HuH-7.5 (cell line): ENCODE results near the gene ALPI.
"Not testable (repeated sequence)": the region's sequence is repeated elsewhere in the genome, so short reads cannot be mapped to it uniquely, and the experiment has no call there.

Experiments
- DNase-seq: peaks from one replicate; pipeline ENCODE4 v3.0.0; 2011; ENCODE audit warnings: low spot score

Gene ALPI

DNA sequence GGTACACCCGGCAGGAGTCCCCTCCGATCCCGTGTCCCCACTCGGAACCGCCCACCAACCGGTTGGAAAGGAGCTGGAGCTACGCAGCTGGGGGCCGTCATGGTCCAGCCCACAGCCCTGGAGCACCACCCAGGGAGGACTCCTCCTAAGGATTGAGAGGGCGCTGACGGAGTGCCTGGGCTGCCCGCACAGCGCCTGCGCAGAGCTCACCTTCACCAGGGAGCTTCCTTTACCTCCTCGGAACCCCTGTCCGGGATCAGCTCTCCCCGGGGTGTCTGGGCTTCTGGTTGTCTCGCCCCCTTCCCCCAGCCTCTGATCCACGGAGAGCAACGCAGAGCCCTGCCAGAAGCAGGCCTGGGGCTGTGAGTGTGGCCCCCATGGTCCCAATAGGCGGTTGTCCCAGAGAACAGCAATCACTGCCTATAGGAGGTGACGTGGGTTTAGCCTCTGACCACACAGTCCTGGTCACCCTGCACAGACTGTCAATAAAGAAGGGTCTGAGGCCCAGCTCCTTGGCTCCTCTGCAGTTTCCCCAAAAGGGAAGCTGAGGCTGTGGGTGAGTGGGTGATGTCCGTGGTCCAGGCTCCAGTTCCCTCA lies 34.7 kb upstream of the ALPI start:
- no peak for DNase-seq

DNA sequence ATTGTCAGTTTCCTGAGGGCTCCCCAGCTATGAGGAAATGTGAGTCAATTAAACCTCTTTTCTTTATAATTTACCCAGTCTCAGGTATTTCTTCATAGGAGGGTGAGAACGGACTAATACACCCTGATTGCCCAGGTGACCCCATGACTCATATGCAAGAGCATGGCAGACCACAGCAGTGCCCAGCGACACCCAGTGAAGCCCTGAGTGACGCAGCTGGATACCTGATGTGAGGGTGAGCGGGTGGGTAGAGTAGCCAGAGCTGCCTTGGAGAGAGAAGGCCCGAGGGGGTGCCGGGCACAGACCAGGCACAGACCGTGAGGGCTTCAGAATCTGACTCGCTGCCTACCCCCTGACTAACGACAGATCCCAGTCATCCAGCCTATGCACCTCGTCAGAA lies 33.9 kb upstream of the ALPI start:
- no peak for DNase-seq

DNA sequence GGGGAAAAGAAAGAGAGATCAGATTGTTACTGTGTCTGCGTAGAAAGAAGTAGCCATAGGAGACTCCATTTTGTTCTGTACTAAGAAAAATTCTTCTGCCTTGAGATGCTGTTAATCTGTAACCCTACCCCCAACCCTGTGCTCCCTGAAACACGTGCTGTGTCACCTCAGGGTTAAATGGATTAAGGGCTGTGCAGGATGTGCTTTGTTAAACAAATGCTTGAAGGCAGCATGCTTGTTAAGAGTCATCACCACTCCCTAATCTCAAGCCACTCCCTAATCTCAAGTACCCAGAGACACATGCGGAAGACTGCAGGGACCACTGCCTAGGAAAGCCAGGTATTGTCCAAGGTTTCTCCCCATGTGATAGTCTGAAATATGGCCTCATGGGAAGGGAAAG lies 33.0 kb upstream of the ALPI start:
- DNase-seq: not testable (repeated sequence)

DNA sequence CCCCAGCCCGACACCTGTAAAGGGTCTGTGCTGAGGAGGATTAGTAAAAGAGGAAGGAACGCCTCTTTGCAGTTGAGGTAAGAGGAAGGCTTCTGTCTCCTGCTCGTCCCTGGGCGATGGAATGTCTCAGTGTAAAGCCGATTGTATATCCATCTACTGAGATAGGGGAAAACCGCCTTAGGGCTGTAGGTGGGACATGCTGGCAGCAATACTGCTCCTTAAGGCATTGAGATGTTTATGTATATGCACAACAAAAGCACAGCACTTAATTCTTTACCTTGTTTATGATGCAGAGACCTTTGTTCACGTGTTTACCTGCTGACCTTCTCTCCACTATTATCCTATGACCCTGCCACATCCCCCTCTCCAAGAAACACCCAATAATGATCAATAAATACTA lies 32.5 kb upstream of the ALPI start:
- not testable (repeated sequence) for DNase-seq

DNA sequence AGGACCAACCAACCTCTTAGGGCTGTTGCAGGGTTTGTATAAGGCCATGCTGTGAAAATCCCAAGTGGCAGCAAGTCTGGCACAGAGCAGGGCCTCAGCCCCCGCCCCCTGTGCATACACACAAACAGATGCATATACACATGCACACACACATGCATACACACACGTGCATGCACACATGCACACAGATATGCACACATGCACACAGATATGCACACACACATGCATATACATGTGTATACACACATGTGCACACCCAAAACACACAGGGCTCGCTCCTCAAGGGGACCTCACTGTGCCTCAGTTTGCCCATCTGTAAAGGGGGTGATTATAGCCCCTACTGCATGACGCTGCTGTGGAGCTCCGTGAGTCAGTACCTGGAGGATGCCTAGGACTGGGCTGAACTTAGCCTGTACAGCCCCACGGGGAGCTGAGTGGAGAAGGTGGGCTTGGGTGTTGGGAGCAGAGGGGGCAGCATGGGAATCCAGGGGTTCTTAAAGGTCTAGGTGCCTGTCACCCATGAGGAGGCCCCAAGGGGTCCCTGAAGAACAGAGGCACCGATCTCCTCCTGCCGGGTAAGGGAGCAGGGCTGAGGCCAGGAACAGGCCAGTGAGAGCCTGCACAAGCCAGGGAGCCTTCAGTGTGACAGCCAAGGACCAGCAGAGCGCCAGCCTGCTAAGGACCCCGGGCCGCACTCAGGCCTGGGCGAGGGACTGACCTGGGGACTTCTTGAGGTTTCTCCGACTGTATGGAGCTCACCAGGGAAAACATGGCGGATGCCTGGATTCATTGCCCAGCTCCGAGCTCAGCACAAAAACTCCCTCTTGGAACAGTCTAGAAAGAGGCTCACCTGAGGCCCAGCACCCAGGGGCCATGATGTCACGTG lies 24.0 kb upstream of the ALPI start:
- no peak for DNase-seq

DNA sequence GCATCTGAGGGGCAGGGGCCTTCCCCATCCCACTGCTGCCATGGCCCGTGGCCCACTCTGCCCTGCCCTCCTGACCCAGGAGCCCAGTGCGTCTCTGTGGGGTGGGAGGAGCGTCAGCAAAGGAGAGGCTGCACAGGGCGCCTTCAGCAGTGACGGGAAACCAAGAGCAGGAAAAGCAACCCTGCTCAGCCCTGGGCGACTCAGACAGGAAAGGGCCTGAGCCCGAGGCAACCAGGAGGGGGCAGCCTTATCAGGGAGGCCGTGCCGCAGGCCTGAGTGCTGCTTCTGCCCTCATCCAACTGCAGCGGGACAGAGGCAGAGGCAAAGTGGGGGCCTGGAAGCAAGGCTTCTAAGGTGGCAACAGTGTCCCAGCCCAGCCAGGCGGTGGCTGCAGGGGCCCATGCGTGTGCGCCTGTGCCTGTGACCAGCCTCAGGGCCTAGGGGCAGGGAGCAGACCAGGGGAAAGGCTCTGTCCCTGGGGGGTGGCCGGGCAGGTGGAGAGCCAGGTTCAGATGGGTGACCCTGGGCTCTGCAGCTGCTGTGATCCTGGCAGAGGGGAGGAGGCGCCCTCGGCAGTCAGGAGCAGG lies 23.3 kb upstream of the ALPI start:
- no peak for DNase-seq

DNA sequence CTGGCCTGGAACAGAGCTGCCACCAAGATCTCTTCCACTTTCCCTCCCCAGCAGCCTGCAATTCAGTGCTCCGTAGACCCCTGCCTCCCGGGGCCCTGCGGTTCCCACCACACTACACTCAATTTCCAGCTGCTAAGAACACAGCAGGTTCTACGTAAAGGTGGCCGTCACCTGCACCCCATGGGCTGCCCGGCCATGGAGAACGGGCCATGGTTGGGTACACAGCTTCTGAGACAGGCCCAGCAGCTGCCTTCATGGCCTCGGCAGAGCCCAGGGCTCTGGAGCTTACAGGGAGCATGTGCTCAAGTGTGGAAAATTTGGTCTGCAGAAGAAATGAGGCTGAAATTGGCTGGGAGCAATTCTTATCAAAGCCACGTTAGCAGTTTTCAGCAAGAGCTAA lies 22.3 kb upstream of the ALPI start:
- not testable (repeated sequence) for DNase-seq

DNA sequence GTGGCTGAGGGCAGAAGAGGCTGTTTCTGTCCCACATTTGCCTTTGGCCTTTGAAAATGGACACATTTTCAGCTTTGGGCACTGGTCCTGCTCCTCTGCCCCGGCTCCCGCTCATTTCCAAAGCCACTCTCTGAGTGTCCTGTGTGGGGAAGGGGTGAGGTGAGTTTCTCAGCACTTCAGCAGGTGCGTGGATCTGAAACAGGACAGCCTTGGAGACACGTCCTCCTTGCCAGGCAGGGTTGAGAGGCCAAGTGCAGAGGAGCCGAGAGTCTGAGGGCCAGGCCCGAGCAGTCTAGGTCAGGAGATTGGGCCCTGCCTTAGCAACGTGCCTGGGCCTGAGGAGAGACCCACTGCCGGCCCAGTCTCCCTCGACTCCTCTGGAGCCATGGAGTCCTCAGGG lies 21.9 kb upstream of the ALPI start:
- DNase-seq: no peak

DNA sequence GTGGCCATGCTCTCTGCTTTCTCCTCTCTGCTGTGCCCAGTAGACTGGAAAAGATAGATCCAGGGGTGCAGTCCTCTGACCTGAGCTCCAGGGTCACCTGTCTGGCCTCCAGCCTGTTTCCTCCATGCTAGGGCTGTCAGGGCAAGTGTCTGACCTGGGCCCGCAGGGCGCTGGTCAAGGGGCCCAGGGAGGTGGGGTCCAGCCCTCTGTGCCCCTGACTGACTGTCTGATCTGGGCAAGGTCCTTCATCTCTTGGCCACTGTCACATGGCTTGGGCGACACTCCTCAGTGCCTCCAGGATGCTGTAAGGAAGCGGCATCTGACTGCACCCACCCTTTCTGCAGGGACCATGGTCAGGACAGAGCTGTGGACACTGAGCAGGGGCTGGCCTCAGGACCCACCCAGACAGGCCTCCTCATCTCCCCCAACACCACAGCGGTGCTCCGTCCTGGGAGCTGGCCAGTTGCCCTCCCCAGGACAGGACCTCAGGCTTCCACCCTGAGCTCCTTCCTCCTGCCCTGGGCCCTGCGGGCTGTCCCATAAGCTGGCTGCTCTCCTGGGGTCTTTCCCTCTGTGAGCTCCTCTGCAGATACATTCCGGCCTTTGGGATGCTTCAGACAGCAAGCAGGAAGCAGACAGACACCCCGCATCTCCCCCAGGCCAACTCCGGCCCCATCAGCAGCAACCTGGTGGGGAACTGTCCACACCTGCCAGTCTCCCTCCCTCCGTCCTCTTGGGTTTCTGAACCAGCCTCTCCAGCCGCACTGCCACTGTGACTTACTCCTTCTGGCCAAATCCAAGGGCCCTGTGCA lies 21.2 kb upstream of the ALPI start:
- no peak for DNase-seq

DNA sequence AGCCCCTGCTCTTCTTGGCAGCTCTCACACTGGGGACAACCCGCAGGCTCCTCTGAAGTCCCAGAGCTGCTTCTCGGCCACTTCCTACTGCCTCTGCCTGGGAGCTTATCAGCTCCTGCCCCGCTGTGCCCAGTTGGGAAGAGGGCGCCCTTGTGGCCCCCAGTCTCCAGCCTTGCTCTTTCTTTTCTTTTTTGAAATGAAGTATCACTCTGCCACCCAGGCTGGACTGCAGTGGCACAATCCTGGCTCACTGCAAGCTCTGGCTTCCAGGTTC lies 20.6 kb upstream of the ALPI start:
- no peak for DNase-seq

DNA sequence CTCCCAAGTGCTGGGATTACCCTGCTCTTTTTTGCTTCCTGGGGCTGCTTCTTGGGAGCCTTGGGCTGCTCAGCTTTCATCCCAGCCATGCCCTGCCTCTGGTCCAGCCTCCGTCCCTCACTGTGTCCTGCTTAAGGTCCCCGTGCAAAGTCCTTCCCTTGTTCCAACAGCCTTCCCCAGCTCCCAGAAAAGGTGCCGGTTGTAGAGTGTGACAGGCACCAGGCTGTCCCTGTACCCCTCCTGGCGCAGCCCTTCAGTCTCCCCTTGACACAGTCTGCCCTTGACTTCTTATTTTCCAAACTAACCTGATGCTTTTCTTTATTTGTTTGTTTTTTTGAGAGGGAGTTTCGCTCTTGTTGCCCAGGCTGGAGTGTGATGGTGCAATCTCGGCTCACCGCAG lies 20.1 kb upstream of the ALPI start:
- DNase-seq: no peak

DNA sequence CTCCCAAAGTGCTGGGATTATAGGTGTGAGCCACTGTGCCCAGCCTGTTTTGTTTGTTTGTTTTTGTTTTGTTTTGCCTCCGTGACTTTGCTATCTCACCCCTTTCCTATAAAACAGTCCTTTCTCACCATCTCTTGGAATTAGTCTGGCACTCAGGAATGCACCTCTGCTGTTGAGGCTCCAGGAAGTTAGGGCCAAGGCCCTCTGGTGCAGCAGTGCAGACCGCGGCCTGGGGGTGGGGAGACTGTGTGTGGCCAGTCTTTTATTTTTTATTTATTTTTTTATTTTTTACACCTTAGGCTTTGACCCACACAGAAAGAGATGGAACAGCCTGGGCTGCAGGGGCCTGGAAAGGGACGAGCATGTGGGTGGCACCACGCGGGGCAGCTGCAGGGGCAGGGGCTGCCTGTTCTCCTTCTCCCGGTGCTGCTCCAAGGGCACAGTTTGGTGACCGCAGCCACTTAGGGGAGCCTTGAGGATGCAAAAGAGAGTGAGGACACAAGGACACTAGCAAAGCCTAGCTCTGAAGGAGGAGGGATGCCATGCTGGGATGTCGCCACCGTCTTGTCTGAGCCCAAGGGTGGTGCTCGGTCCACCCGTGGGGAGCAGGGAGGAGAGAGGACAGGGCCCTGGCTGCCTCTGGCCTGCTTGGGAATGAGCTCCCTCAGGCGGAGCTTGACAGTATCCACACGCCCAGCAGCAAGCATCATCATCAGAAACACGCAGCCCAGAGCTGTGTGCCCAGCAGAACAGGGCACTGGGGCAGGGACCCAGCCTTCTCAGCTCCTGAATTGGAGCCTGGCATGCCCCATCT lies 19.4 kb upstream of the ALPI start:
- DNase-seq: no peak

DNA sequence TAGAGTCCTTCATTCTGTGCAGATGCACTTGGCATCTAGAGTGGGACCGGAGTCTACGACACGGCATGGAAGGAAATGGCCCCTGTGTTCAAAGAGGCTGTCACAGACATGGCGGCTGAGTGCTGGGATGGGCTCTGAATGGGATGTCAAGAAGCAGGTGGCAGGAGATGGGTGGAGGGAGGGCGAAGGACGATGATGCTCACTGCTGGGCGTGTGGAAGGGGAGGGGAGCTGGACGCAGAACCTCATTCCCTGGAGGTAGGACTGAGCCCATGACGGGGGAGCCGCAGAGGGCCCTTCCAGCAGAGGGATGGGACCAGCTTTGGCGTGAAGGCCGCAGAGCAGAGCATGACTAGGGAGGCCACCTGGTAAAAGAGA lies 18.8 kb upstream of the ALPI start:
- DNase-seq: no peak

DNA sequence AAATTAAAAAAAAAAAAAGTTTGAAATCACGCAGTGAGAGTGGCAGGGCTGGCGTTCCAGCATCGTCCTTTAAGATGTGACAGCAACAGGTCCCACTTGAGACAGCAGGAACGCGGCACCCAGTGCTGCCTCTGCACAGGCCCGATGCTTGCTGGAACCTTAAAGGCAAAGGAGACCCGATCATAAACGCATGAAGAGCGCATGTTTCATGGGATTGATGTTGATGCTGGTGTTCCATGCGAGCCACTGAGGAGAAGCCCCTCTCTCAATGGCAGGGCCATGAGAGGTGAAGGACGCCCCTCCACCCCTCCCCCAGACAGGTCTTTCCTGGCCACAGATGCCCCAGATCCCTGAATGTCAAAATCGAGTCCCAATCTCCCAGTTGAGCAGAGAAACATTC lies 17.9 kb upstream of the ALPI start:
- no peak for DNase-seq

DNA sequence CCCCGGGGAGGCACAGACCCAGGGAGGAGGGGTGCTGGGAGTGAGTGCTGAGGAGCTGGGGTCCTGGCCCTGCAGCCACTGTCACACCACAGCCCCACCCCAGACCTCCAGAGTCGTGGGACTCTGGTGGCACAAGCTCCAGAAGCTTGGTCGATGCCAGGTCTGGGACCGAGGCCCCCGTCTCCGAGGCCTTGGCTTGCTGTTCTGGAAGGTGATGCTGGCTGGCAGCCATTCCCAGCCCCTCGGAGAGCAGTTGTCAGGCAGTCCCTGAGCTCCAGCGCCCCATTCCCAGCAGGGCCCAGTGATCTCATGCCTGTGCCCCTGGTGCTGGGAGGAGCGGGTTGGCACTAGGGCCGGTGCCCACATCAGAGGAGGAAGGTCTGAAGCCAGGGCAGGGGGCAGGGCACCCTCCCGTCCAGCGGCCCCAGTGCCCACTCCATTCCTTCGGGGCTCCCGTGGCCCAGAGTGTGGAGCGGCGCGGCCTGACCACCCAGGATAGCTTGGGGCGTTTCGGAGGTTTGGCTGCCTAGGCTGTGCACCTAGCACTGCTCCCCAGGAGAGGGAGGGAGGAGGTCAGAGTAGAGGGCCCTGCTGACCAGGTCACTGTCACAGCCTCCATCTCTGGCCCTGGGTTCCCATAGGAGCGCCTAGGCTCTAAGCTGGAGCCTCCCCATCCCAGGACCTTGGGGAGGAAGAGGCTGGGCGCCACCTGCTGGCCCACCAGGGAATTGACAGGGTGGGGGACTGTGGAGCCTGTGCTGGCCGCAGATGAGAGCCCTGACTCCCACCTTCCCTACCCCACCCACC lies 16.8 kb upstream of the ALPI start:
- DNase-seq: no peak

DNA sequence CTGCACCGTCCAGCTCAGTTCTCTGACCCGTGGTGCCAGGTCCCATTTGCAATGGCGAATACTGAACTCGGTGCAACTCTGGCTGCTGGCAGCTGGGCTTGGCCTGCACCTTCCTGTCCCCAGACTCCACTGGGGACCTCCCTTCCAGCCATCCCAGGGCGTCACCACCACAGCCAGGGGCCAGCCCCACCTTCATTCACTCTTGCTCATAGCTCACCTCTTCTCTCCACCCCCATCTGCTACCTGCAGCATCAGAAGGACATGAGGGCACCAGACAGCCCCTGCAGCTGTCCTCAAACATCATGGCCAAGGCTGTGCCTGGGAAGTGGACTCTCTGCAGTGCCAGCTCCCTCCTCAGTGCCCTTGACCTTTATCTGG lies 16.2 kb upstream of the ALPI start:
- DNase-seq: no peak

DNA sequence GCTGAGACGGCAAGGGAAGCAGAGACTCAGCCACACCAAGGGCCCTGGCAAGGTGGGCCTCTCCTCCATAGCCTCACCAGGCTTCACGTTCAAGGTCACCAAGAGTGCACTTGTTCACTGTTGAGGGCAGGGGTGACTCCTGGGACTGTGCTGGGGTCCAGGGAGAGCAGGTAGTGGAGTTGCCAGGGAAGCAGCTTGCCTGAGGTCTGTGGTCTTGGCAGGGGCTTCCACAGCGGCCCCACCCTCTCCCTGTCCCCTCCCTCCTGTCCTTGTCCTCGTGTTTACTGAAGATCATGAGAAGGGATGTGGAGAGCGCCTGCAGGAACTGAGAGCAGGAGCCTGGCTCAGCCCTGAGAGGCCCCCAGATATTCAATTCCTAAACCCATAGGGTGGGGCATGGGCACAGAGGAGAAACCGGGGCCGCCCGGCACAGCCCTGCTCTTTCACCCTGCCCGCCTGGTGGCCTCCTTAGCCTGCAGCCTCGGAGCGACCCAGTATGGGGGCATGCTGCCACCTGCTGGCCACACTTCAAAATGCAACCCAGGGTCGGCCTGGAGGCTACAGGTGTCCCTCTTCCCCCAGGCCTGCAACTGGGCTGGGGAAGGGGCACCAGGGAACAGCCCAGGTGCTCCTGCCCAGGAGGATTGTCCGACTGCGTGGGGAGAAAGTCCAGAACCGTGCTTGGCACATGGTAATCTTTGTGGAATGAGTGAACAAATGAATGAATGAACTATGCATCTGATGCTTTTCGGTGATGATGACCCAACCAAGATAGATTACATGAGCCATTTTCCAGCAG lies 15.5 kb upstream of the ALPI start:
- peak; percentile 87 for DNase-seq

DNA sequence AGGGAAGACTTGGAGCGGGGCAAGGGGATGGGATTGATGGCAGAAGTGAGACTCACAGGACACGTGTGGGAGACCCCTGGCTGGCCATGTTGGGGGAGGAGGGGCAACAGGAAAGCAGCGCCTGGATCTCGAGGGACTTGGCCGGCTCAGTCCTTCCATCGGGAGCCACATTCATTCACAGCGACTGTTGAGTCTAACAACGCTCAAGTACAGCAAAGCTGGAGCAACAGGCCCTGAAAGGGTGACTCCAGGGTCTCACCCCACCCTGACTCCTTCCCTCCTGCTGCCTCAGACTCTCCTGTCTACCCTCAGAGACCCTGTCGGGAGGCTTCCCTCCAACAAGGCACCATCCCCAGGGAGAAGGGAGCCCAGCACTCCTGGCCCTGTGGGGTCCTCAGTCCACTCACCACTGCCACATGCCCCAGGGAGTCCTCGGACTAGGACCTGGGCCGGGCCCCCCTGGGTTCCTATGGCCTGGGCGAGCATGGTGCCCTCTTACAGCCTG lies 14.8 kb upstream of the ALPI start:
- no peak for DNase-seq

DNA sequence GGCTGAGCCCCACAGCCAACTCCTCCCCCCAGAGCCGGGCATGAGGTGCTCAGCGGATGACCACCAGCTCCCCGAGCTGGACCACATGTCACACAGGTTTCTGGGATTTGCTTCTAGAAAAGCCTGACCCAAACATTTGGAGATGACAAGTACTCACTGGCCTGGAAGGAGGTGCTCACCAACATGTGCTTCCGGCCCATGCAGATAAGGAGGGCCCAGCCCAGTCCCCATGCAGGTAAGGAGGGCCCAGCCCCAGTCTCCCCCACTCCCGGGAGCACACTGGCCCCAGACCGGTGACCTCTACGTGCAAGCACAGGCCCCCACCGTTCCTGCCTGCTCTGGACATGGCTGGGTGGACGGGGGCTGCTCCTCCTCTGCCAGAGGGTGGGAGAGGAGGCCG lies 14.0 kb upstream of the ALPI start:
- not testable (repeated sequence) for DNase-seq

DNA sequence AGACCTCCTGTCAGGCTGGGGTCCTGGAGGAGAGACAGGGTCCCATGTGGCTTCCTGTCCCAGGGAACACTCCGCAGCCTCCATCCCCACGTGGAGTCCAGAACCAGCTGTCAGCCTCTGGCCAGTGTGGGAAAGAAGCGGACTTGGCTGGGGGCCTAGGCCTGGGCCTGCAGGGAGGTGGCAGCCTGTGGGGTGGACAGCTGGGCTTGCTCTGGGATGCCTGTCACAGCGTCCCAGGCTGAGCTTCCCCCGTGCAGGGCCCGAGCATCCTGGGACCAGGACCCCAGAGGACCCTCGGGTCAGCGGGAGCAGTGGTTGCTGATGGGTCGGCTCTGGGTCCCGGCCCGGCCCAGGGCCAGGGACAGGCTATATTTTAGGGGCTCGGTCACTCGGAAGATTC lies 13.5 kb upstream of the ALPI start:
- DNase-seq: not testable (repeated sequence)
